Activated B cell treated with CpG ODN at 0.5 μM for 24 hours (primary cell): Measurements from ENCODE around the gene SHC1. TPM values are rescaled to one million over a fixed set of nuclear protein-coding genes. Genes with fewer than 3 reads are reported as not detected.

Experiments used
- ATAC-seq: fragments of 200-7000 bp; cut with Tn5 transposase; one replicate; pipeline ENCODE4 v1.10.0; 2021; ENCODE audit warnings: low read depth, mild to moderate bottlenecking, moderate library complexity
- CTCF ChIA-PET: fragments of 350-600 bp; sonication (Branson Sonifier 250); formaldehyde crosslinking; loops from one replicate; lab custom pipeline; 2021; ENCODE audit warnings: antibody characterized with exemption; lab: Charles Lee
- POLR2A ChIA-PET: fragments of 350-600 bp; sonication (Branson Sonifier 250); formaldehyde crosslinking; loops from one replicate; lab custom pipeline; 2021; ENCODE audit warnings: antibody characterized with exemption; lab: Charles Lee
- DNase-seq: peaks from one replicate; pipeline ENCODE4 v3.0.0; 2022
- H3K27ac Mint-ChIP-seq: one replicate; pipeline ENCODE4 v1.8.0; 2020; ENCODE audit warnings: mixed read lengths
- H3K27me3 Mint-ChIP-seq: one replicate; pipeline ENCODE4 v1.8.0; 2021; ENCODE audit warnings: mixed read lengths
- H3K36me3 Mint-ChIP-seq: one replicate; pipeline ENCODE4 v1.8.0; 2021; ENCODE audit warnings: low read depth, mixed read lengths
- H3K4me1 Mint-ChIP-seq: one replicate; pipeline ENCODE4 v1.8.0; 2021; ENCODE audit warnings: mixed read lengths
- H3K4me3 Mint-ChIP-seq: one replicate; pipeline ENCODE4 v1.8.0; 2020; ENCODE audit warnings: mild to moderate bottlenecking, mixed read lengths
- H3K9me3 Mint-ChIP-seq: one replicate; pipeline ENCODE4 v1.8.0; 2020; ENCODE audit warnings: mixed read lengths
- CTCF ChIP-seq: fragments of 200-600 bp; IDR thresholded peaks from one replicate; pipeline ENCODE4 v1.8.0; 2022; ENCODE audit warnings: antibody characterized with exemption, mild to moderate bottlenecking
- intact Hi-C: fragments of 100-400 bp; cut with micrococcal nuclease; formaldehyde crosslinking; loops from one replicate; pipeline ENCODE4 v1.15.1; 2024
- total RNA-seq: library from RNA; stranded (reverse); gene quantifications from 2 replicates; pipeline ENCODE4 v1.2.3, GENCODE V29; 2022

The SHC1 gene
- total RNA-seq, 1 donor from 2014 or later, result 60.9 TPM

DNA sequence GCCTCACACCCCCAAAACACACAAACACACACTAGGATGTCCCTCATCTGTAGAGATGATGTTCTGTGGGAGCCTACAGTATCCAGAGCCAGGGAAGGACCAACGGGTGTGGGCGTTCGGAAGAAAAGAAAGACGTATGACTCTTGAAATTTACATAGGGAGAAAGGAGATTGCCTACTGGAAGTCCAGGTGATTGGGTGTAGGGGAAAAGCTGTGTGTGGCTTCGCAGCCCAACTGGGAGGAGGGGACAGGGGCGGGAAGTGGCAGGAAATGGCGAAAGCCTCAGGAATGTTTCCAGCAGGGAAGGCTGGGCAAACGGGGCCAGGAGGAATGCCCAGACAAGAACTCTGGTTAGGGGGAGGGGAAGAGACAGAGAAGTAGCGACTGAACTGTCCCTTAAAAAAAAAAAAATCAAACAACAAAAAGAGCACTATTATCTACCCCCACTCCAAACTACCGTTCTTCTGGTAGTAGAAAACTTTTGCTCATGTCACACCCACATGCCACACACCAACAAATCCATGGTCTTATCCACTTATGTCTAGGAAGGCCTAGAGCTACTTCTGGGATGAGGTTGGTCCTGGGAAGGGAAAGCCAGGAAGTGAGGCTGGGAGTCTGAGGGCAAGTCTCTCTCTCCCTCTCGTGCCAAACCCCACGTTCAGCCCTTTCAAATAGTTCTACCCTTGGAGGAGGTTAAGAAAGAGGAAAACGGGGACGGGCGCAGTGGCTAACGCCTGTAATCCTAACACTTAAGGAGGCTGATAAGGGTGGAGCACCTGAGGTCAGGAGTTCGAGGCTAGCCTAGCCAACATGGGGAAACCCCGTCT lies 2.2 kb upstream of the SHC1 start:
- no peak for DNase-seq
- no peak for ATAC-seq
- Mint-ChIP-seq H3K4me1 (peaks cover 34% of the 10 kb centered on the region), H3K9me3 (no peaks in the 10 kb centered on the region), H3K27ac (peak overlapping the region; percentile 19), H3K27me3 (no peaks in the 10 kb centered on the region), H3K4me3 (no peak overlapping the region), H3K36me3 (peaks cover 31% of the 10 kb centered on the region)
- ChIA-PET POLR2A (interaction anchor here (0.6 to 6.9 kb wide), 10 partner anchors 9 to 1688 kb away, joined by 3 to 71 read pairs (median 12); partner anchors contain the start of genes PBXIP1, PYGO2 and ZBTB7B), CTCF (interaction anchor here (1.2 to 2.8 kb wide), 6 partner anchors 11 to 112 kb away, joined by 3 to 12 read pairs (median 9); partner anchors contain the start of gene PYGO2)
- no peak for TF ChIP-seq CTCF
- intact Hi-C loops, result loop anchor here (10.0 kb wide), 1 partner anchor 202 kb away; the partner anchor contains the start of genes KRTCAP2 and TRIM46

- intact Hi-C loops, result loop anchor here (10.0 kb wide), 1 partner anchor 203 kb away; the partner anchor contains the start of genes KRTCAP2 and TRIM46
- ATAC-seq (no peak), DNase-seq (no peak)
- ChIA-PET POLR2A (interaction anchor here (0.6 to 6.9 kb wide), 6 partner anchors 8 to 1119 kb away, joined by 3 to 53 read pairs (median 4); partner anchors contain the start of genes PMVK and PYGO2), CTCF (interaction anchor here (1.8 to 2.8 kb wide), 3 partner anchors 10 to 113 kb away, joined by 4 to 11 read pairs (median 11); partner anchors contain the start of gene PYGO2)
- H3K4me1 Mint-ChIP-seq, result peaks cover 29% of the 10 kb centered on the region
- H3K9me3 Mint-ChIP-seq, result no peaks in the 10 kb centered on the region
- no peak overlapping the region for H3K27ac Mint-ChIP-seq
- H3K27me3 Mint-ChIP-seq, result no peaks in the 10 kb centered on the region
- H3K36me3 Mint-ChIP-seq, result peaks cover 37% of the 10 kb centered on the region
- TF ChIP-seq CTCF, result no peak
- no peak overlapping the region for H3K4me3 Mint-ChIP-seq
Observed at GRCh38 chr1:154972213-154972516, 1.6 kb upstream of the SHC1 start.

- Mint-ChIP-seq H3K27me3 (no peaks in the 10 kb centered on the region), H3K27ac (no peak overlapping the region), H3K36me3 (peaks cover 44% of the 10 kb centered on the region), H3K9me3 (no peaks in the 10 kb centered on the region), H3K4me3 (peak overlapping the region; percentile 1), H3K4me1 (peaks cover 29% of the 10 kb centered on the region)
- no peak for TF ChIP-seq CTCF
- POLR2A ChIA-PET, result interaction anchor here (0.7 to 6.9 kb wide), 8 partner anchors 11 to 1118 kb away, joined by 3 to 53 read pairs (median 6); partner anchors contain the start of genes FLAD1, PBXIP1, PMVK and PYGO2
- ATAC-seq (no peak), DNase-seq (no peak)
- intact Hi-C loops, result loop anchor here (10.0 kb wide), 1 partner anchor 203 kb away; the partner anchor contains the start of genes KRTCAP2 and TRIM46
- CTCF ChIA-PET, result interaction anchor here (1.3 to 2.8 kb wide), 4 partner anchors 9 to 113 kb away, joined by 3 to 11 read pairs (median 8); partner anchors contain the start of gene PYGO2
Observed at GRCh38 chr1:154971341-154971998, 923 bp upstream of the SHC1 start.

- peaks cover 57% of the 10 kb centered on the region for H3K36me3 Mint-ChIP-seq
- no peak for DNase-seq
- no peaks in the 10 kb centered on the region for H3K9me3 Mint-ChIP-seq
- ATAC-seq, result no peak
- no peak overlapping the region for H3K4me3 Mint-ChIP-seq
- no peaks in the 10 kb centered on the region for H3K27me3 Mint-ChIP-seq
- CTCF ChIA-PET, result interaction anchor here (2.8 kb wide), 1 partner anchor 47 kb away, joined by 11 read pairs; no protein-coding TSS in a partner anchor
- no peak for TF ChIP-seq CTCF
- intact Hi-C loops, result loop anchor here (10.0 kb wide), 1 partner anchor 205 kb away; the partner anchor contains the start of genes KRTCAP2 and TRIM46
- peaks cover 29% of the 10 kb centered on the region for H3K4me1 Mint-ChIP-seq
- H3K27ac Mint-ChIP-seq, result peak overlapping the region; percentile 62
- POLR2A ChIA-PET, result interaction anchor here (0.6 to 6.9 kb wide), 4 partner anchors 9 to 322 kb away, joined by 4 to 53 read pairs (median 6); partner anchors contain the start of genes FLAD1 and PYGO2
Observed at GRCh38 chr1:154969860-154970452, 591 bp downstream of the SHC1 start.
